Calu3 (cell line): Measurements from ENCODE around the gene GPX3. TPM values are rescaled to one million over a fixed set of nuclear protein-coding genes. Genes with fewer than 3 reads are reported as not detected.

Source experiments
- BruUV-seq: library from RNA; stranded (reverse); fragments of 400-500 nt; replicated peaks from 2 replicates; lab custom pipeline; 2021; lab: Mats Ljungman, UMichigan
- CTCF ChIA-PET: fragments of 300-600 bp; sonication (Branson Sonifier 250); formaldehyde crosslinking; loops from one replicate; lab custom pipeline; 2022; ENCODE audit warnings: antibody characterized with exemption; lab: Charles Lee
- DNase-seq: peaks from one replicate; pipeline ENCODE4 v3.0.0; 2022
- H3K27ac Mint-ChIP-seq: one replicate; pipeline ENCODE4 v1.8.0; 2022; ENCODE audit warnings: mixed read lengths; ENCODE audit not compliant: unreplicated experiment
- H3K27me3 Mint-ChIP-seq: one replicate; pipeline ENCODE4 v1.8.0; 2022; ENCODE audit warnings: mixed read lengths; ENCODE audit not compliant: unreplicated experiment
- H3K36me3 Mint-ChIP-seq: one replicate; pipeline ENCODE4 v1.8.0; 2022; ENCODE audit warnings: mild to moderate bottlenecking, moderate library complexity, mixed read lengths; ENCODE audit not compliant: insufficient read depth, unreplicated experiment
- H3K4me1 Mint-ChIP-seq: one replicate; pipeline ENCODE4 v1.8.0; 2022; ENCODE audit warnings: mild to moderate bottlenecking, low read depth, mixed read lengths; ENCODE audit not compliant: unreplicated experiment
- H3K4me3 Mint-ChIP-seq: one replicate; pipeline ENCODE4 v1.8.0; 2022; ENCODE audit warnings: mild to moderate bottlenecking, low read depth, moderate library complexity, mixed read lengths; ENCODE audit not compliant: unreplicated experiment
- H3K9me3 Mint-ChIP-seq: one replicate; pipeline ENCODE4 v1.8.0; 2022; ENCODE audit warnings: low read depth, mixed read lengths; ENCODE audit not compliant: unreplicated experiment
- intact Hi-C: fragments of 100-400 bp; cut with micrococcal nuclease; formaldehyde crosslinking; loops from one replicate; pipeline ENCODE4 v1.10.0; 2022; ENCODE audit not compliant: unreplicated experiment
- total RNA-seq: library from RNA; stranded (reverse); gene quantifications from 2 replicates; pipeline ENCODE4 v1.2.3, GENCODE V29; 2022
- TF ChIP-seq, protein P1 (sequence below): fragments of 200-600 bp; IDR thresholded peaks from one replicate; pipeline ENCODE4 v1.8.0; 2022; ENCODE audit warnings: antibody characterized with exemption; ENCODE audit not compliant: unreplicated experiment

Gene GPX3
- total RNA-seq, 1 experiment from 2014 or later: not detected

DNA sequence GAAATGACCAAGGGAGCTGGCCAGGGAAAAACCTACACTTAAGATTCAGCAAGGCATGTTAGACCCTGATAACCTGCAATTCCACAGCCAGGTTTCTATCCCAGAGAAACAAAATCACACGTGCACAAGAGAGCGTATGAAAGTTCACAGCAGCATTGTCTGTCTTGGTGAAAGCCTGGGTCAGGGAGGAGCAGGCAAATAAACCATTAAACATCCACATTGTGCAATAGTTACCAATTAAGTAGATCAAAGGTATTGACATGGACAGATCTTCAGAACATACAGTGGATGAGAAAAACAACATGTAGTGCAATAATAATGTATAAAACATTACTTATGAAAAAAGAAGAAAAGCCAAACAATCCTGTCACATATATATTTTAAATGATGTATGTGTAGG is 15.9 kb upstream of the GPX3 start:
- Mint-ChIP-seq H3K27me3 (peaks cover 34% of the 10 kb centered on the region), H3K27ac (no peak overlapping the region), H3K36me3 (no peaks in the 10 kb centered on the region), H3K4me1 (no peaks in the 10 kb centered on the region), H3K4me3 (no peak overlapping the region), H3K9me3 (no peaks in the 10 kb centered on the region)
- TF ChIP-seq, protein P1, sequence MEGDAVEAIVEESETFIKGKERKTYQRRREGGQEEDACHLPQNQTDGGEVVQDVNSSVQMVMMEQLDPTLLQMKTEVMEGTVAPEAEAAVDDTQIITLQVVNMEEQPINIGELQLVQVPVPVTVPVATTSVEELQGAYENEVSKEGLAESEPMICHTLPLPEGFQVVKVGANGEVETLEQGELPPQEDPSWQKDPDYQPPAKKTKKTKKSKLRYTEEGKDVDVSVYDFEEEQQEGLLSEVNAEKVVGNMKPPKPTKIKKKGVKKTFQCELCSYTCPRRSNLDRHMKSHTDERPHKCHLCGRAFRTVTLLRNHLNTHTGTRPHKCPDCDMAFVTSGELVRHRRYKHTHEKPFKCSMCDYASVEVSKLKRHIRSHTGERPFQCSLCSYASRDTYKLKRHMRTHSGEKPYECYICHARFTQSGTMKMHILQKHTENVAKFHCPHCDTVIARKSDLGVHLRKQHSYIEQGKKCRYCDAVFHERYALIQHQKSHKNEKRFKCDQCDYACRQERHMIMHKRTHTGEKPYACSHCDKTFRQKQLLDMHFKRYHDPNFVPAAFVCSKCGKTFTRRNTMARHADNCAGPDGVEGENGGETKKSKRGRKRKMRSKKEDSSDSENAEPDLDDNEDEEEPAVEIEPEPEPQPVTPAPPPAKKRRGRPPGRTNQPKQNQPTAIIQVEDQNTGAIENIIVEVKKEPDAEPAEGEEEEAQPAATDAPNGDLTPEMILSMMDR: no peak
- CTCF ChIA-PET: no interaction called here
- no peak for DNase-seq
- intact Hi-C loops: loop anchor here (10.0 kb wide), 1 partner anchor 440 kb away; the partner anchor contains the start of gene SLC36A1
- no TSS peak for BruUV-seq

DNA sequence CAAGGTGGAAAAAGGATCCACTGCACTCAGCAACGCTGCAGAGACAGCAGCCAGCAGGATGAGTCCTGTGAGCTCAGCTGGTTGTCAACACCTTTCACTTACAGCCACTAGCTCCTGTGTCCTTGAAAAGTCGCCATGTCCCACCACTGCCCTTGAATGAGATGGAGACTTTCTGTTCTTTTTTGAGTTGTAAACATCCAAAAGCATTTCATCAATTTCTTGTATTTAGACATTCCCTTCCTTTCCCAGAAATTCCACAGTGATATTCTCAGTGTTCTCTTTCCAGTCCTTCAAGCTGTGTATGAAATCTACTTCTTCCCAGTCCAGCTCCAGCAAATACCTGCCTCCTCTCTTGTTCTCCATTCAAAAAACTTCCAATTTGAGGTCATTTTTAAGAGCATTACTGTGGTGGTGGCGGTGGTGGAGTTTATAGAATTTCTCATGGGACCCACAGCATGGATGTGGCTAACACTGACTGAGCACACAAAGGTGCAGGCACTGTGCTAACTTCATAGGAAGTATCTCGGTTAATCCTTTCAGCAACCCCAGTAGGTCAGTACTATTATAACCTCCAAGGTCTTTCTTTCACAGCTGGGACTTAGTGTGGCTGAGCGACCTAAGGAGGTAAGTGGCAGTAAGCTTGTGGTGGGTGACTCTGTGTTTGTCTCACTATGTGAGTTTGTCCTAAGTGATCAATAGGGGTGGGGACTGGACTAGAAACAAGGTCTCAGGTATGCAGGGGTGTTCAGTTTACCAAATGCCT is 15.0 kb upstream of the GPX3 start:
- DNase-seq: no peak
- CTCF ChIA-PET: no interaction called here
- Mint-ChIP-seq H3K36me3 (no peaks in the 10 kb centered on the region), H3K27ac (no peak overlapping the region), H3K4me3 (no peak overlapping the region), H3K9me3 (no peaks in the 10 kb centered on the region), H3K4me1 (no peaks in the 10 kb centered on the region), H3K27me3 (peaks cover 28% of the 10 kb centered on the region)
- intact Hi-C loops: loop anchor here (10.0 kb wide), 1 partner anchor 439 kb away; the partner anchor contains the start of gene SLC36A1
- BruUV-seq: no TSS peak
- TF ChIP-seq, protein P1: no peak

DNA sequence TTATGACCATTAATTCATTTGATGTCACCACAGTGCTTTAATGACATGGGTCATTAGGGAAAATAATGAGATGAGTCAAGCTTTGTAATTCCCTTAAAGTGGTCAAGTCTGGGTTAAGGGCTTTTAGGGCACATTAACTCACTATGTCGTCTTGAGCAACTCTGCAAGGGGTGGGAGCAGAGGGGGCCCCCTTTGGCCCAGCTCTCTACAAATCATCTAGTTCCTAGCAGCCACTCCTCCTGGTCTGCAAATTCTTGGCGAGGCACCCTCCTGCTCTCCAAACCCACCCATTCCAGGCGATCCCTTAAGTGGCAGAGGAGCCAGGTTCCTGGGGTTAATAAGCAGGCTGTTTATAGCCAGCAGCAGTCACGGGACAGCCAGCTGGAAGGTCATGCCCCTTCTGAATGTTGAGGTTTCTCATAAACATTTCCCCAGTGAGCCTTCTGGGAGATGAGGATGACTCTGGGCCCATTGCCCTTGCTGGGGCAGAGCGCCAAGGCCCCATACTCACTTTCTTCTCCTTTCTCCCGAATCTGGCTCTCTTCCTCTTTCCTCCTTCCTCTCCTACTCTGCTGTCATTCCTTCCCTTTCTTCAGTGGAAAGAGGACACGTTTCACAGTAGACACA is 14.3 kb upstream of the GPX3 start:
- no peak for DNase-seq
- CTCF ChIA-PET: no interaction called here
- no peak overlapping the region for H3K4me3 Mint-ChIP-seq
- intact Hi-C loops: loop anchor here (10.0 kb wide), 1 partner anchor 439 kb away; the partner anchor contains the start of gene SLC36A1
- TF ChIP-seq, protein P1: no peak
- H3K9me3 Mint-ChIP-seq: no peaks in the 10 kb centered on the region
- BruUV-seq: no TSS peak
- no peak overlapping the region for H3K27ac Mint-ChIP-seq
- peaks cover 21% of the 10 kb centered on the region for H3K27me3 Mint-ChIP-seq
- H3K36me3 Mint-ChIP-seq: no peaks in the 10 kb centered on the region
- H3K4me1 Mint-ChIP-seq: no peaks in the 10 kb centered on the region

DNA sequence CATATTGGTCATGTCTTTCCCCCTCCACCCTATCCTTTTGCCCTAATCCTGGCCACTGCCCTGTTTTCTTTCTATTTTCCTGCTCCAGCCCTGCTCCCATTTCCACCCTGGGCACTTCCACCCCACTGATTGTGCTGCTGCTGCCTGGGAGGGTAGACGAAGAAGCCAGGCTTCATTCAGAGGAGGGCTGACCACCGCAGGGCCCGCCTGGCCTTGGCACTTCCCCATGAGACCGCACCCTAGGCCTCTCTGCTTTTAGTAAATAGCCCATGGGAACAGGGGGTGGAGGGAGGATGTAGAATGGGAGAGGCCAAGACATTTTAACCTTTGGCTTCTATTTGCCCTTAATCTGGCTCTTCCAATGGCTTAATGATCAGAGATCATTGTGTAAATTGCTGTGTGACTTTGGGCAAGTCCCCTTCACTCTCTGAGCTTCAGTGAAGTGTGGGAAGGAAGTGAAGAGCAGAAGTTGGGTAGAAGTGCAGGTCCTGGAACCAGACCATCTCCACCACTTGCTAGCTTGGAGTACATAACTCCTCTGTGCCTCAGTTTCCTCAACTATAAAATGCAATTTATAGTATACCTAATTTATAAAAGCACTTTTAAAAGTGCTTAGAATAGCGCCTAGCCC is 13.6 kb upstream of the GPX3 start:
- Mint-ChIP-seq H3K9me3 (no peaks in the 10 kb centered on the region), H3K27me3 (peaks cover 13% of the 10 kb centered on the region), H3K4me3 (no peak overlapping the region), H3K4me1 (no peaks in the 10 kb centered on the region), H3K36me3 (no peaks in the 10 kb centered on the region), H3K27ac (no peak overlapping the region)
- intact Hi-C loops: loop anchor here (10.0 kb wide), 1 partner anchor 438 kb away; the partner anchor contains the start of gene SLC36A1
- no TSS peak for BruUV-seq
- no peak for DNase-seq
- TF ChIP-seq, protein P1: no peak
- CTCF ChIA-PET: no interaction called here
